Ishikawa (cell line): ENCODE results near the gene SRP72.

Experiments
- CEBPB ChIP-seq: IDR thresholded peaks from 2 replicates; pipeline ENCODE4 v1.6.1; 2012
- CREB1 ChIP-seq: IDR thresholded peaks from 2 replicates; pipeline ENCODE4 v1.6.1; 2012; ENCODE audit warnings: low read depth
- EGR1 ChIP-seq: IDR thresholded peaks from 2 replicates; pipeline ENCODE4 v1.6.1; 2012
- EP300 ChIP-seq: IDR thresholded peaks from 2 replicates; pipeline ENCODE4 v1.6.1; 2012; ENCODE audit warnings: borderline replicate concordance
- FOXM1 ChIP-seq: IDR thresholded peaks from 2 replicates; pipeline ENCODE4 v1.6.1; 2012; ENCODE audit warnings: low read depth, borderline replicate concordance
- NFIC ChIP-seq: IDR thresholded peaks from 2 replicates; pipeline ENCODE4 v1.6.1; 2012
- RAD21 ChIP-seq: IDR thresholded peaks from 2 replicates; pipeline ENCODE4 v1.6.1; 2012; ENCODE audit warnings: low read depth
- TAF1 ChIP-seq: IDR thresholded peaks from 2 replicates; pipeline ENCODE4 v1.6.1; 2012; ENCODE audit warnings: low read depth, mild to moderate bottlenecking
- TCF12 ChIP-seq: IDR thresholded peaks from 2 replicates; pipeline ENCODE4 v1.6.1; 2012; ENCODE audit warnings: low read depth
- TEAD4 ChIP-seq: IDR thresholded peaks from 2 replicates; pipeline ENCODE4 v1.6.1; 2012
- YY1 ChIP-seq: IDR thresholded peaks from 2 replicates; pipeline ENCODE4 v1.6.1; 2012; ENCODE audit warnings: low read depth
- ZBTB7A ChIP-seq: IDR thresholded peaks from 2 replicates; pipeline ENCODE4 v1.6.1; 2012; ENCODE audit warnings: low read depth
- TF ChIP-seq, protein P1 (sequence below): IDR thresholded peaks from 2 replicates; pipeline ENCODE4 v1.6.1; 2012
- TF ChIP-seq, protein P2 (sequence below): IDR thresholded peaks from 2 replicates; pipeline ENCODE4 v1.6.1; 2012; ENCODE audit warnings: low read depth, mild to moderate bottlenecking
- TF ChIP-seq, protein P3 (sequence below): IDR thresholded peaks from 2 replicates; pipeline ENCODE4 v1.6.1; 2012

SRP72 gene

DNA sequence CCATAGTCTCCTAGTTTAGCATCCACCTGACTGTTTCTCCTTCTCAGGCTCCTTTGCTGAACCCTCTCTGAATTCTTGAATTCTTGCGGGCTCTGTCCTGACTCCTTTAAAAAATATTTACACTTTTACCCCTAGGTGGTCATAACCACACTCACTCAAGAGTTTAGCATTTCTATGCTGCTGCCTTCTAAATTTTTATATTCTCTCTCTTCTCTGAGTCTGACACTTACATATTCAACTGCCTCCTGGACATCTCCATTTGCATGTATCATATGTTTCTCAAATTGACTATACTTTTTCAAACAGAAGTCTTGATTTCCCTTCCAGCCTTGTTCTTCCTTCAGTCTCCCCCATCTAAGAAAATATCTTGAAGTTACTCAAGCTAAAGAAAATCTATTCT, 69.7 kb downstream of the SRP72 start:
- no peak for TF ChIP-seq EGR1
- TF ChIP-seq YY1: no peak
- TF ChIP-seq, protein P1, sequence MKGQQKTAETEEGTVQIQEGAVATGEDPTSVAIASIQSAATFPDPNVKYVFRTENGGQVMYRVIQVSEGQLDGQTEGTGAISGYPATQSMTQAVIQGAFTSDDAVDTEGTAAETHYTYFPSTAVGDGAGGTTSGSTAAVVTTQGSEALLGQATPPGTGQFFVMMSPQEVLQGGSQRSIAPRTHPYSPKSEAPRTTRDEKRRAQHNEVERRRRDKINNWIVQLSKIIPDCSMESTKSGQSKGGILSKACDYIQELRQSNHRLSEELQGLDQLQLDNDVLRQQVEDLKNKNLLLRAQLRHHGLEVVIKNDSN: no peak
- no peak for TF ChIP-seq NFIC
- no peak for TF ChIP-seq FOXM1
- TF ChIP-seq, protein P2, sequence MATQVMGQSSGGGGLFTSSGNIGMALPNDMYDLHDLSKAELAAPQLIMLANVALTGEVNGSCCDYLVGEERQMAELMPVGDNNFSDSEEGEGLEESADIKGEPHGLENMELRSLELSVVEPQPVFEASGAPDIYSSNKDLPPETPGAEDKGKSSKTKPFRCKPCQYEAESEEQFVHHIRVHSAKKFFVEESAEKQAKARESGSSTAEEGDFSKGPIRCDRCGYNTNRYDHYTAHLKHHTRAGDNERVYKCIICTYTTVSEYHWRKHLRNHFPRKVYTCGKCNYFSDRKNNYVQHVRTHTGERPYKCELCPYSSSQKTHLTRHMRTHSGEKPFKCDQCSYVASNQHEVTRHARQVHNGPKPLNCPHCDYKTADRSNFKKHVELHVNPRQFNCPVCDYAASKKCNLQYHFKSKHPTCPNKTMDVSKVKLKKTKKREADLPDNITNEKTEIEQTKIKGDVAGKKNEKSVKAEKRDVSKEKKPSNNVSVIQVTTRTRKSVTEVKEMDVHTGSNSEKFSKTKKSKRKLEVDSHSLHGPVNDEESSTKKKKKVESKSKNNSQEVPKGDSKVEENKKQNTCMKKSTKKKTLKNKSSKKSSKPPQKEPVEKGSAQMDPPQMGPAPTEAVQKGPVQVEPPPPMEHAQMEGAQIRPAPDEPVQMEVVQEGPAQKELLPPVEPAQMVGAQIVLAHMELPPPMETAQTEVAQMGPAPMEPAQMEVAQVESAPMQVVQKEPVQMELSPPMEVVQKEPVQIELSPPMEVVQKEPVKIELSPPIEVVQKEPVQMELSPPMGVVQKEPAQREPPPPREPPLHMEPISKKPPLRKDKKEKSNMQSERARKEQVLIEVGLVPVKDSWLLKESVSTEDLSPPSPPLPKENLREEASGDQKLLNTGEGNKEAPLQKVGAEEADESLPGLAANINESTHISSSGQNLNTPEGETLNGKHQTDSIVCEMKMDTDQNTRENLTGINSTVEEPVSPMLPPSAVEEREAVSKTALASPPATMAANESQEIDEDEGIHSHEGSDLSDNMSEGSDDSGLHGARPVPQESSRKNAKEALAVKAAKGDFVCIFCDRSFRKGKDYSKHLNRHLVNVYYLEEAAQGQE: no peak
- TF ChIP-seq, protein P3, sequence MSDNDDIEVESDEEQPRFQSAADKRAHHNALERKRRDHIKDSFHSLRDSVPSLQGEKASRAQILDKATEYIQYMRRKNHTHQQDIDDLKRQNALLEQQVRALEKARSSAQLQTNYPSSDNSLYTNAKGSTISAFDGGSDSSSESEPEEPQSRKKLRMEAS: no peak
- TF ChIP-seq TCF12: no peak
- no peak for TF ChIP-seq TAF1
- no peak for TF ChIP-seq CEBPB
- TF ChIP-seq EP300: no peak
- TF ChIP-seq TEAD4: no peak
- no peak for TF ChIP-seq RAD21
- no peak for TF ChIP-seq CREB1
- no peak for TF ChIP-seq ZBTB7A

DNA sequence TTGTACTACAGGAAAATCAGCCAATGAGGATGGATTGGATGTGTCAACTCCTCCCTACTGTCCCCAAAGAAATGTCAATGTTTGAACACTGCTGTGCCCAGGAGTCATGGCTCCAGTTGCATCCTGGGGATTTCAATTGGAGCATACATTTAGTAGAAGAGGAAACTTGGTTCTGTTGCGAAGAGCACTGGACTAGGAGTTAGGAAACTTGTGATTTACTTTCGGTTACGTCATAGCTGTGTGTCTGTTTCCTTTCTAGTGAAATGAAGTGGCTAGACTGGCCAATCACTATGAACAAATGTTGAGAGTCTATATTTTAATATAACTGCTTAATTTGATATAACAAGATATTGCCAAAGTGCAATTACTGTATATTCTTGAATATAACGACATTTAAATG, 73.4 kb downstream of the SRP72 start:
- TF ChIP-seq EGR1: no peak
- TF ChIP-seq ZBTB7A: no peak
- TF ChIP-seq TCF12: no peak
- TF ChIP-seq CREB1: no peak
- TF ChIP-seq, protein P2: no peak
- TF ChIP-seq EP300: no peak
- TF ChIP-seq YY1: no peak
- TF ChIP-seq, protein P1: no peak
- no peak for TF ChIP-seq RAD21
- no peak for TF ChIP-seq TEAD4
- TF ChIP-seq, protein P3: no peak
- TF ChIP-seq CEBPB: no peak
- TF ChIP-seq NFIC: no peak
- no peak for TF ChIP-seq TAF1

DNA sequence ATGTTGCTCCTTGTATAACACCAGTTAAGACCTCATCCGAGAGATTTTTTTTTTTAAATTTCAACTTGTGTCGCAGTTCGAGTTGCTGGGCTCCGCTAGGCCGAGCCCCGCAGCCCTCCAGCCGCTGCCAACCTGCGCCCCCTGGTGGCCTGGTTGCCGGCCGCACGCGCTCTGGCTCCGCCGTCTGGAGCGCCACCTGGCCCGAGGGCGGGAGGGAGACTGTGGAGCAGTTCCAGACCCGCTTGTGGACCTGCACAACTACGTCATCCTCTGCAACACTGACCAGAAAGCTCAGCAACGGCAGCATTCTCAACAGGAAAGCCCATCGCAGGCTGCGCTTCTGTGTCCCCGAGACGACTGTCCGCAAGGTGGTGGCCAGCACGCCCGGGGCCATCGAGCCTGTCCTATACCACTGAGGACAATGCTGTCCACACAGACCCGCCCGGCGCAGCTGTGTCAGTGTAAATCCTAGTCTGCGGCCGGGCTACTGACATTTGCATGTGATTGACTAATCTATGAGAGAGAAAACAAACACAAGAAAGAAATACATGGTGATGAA, 77.2 kb downstream of the SRP72 start:
- TF ChIP-seq, protein P3: peak; percentile 93
- TF ChIP-seq TEAD4 (no peak), CEBPB (no peak), CREB1 (peak; percentile 11; the same call in 1 of the 2 replicates), NFIC (no peak), RAD21 (peak; percentile 81), EGR1 (no peak), ZBTB7A (no peak), TCF12 (peak; percentile 40; the same call in 1 of the 2 replicates), YY1 (no peak)
- TF ChIP-seq, protein P2: no peak

DNA sequence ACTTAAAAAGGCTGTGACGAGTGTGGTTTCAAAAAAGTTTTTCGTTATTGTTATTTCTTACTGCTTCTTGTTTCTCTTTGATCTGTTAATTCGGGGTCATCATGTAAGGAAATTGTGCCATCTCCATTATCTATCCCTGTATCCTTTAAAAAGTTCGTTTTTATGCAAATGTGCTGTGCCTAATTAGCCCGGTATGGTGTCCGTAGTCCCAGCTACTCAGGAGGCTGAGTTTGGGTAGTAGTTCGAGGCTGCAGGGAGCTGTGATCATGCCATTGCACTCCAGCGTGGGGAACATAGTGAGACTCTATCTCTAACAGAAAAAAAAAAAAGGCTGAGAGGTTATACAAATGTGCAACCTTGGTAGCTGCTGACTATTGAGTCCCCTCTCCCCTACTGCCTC, 83.2 kb downstream of the SRP72 start:
- TF ChIP-seq FOXM1 (no peak), RAD21 (no peak), EGR1 (no peak), NFIC (no peak), EP300 (no peak), TEAD4 (no peak), ZBTB7A (no peak), CREB1 (no peak), TAF1 (no peak), CEBPB (no peak), TCF12 (no peak), YY1 (no peak)
- TF ChIP-seq, protein P1: no peak
- TF ChIP-seq, protein P3: no peak
- TF ChIP-seq, protein P2: no peak
